HG03565 (cell line): ENCODE data around the gene PEX11G.
"Not testable (repeated sequence)": the region's sequence is repeated elsewhere in the genome, so short reads cannot be mapped to it uniquely, and the experiment has no call there.

Experiments
- ATAC-seq: cut with Tn5 transposase; IDR thresholded peaks from one replicate; pipeline ENCODE4 v1.9.1; 2021; ENCODE audit warnings: mild to moderate bottlenecking, moderate library complexity; ENCODE audit not compliant: unreplicated experiment

The PEX11G gene

GRCh38 chr19:7441468-7442146, 47.2 kb downstream of the PEX11G start:
- no peak for ATAC-seq

- no peak for ATAC-seq
Measured at GRCh38 chr19:7440188-7440975, 48.5 kb downstream of the PEX11G start.

DNA sequence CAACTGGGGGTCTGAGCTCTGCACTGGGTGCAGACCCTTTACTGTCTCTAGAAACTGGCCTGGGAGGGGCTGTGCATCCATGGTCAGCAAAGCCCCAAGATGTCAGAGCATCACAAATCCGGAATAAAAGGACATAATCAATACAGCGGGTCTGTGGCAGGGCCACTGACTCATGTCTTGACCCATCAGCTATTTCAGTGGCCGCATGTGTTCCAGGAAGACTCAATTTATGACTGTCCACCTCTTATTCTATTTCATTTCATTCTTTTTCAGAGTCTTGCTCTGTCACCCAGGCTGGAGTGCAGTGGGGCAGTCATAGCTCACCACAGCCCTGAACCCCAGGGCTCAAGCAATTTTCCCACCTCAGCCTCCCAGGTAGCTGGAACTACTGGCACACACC, 53.2 kb downstream of the PEX11G start:
- no peak for ATAC-seq

GRCh38 chr19:7434391-7434790, 54.4 kb downstream of the PEX11G start:
- no peak for ATAC-seq

GRCh38 chr19:7433456-7433855, 55.4 kb downstream of the PEX11G start:
- ATAC-seq = not testable (repeated sequence)

GRCh38 chr19:7429638-7430282, 59.1 kb downstream of the PEX11G start:
- no peak for ATAC-seq

DNA sequence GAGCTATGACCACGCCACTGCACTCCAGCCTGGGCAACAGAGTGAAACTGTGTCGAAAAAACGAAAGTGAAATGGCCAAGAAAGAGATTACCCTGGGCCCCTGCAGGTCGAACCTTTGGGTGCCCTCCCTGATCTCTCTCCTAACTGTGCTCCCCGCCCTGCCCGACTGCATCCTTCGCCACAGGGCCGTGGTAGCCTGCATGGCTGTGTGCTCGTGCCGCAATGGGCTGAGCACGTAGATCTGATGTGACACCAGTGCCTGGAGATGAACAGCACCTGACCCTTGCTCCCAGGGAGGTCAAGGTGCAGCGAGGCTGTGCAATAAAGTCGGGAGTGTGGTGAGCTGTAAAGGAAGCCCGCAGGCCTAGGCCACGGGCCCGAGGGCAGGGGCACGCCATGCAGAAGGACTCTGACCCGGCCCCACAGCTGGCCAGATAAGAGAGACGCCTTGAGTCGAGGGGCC, 60.2 kb downstream of the PEX11G start:
- ATAC-seq = no peak

DNA sequence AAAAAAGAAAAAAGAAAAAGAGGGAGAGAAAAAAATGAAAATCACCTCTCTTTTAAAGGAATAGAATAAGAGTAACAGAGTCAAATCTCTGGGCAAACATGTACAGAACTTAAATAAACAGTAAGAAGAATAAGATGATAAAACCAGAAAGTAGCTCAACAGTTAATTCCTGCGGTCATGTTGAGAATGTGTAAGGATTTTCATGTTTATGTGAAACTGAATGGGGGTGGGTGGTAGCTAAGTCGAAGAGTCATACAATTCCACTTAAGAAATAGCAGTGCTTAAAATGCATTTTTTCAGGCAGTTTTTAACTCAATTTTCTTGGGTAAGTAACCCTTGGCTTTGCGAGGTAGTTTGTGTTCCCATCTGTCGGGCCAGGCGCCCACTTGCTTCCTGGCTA, 60.9 kb downstream of the PEX11G start:
- no peak for ATAC-seq

- ATAC-seq = no peak
Measured at GRCh38 chr19:7426986-7427385, 61.8 kb downstream of the PEX11G start.
